ENCODE measurements around the gene LHFPL6. TPM values are rescaled to one million over a fixed set of nuclear protein-coding genes. Genes with fewer than 3 reads are reported as not detected.

The LHFPL6 gene
- total RNA-seq, 4 donors from 2014 or later: 1.8 to 14.2 (median 9.0) TPM

- Histone ChIP-seq H3K9me3 (no peaks in the 10 kb centered on the region), H3K27ac (no peak overlapping the region), H3K27me3 (no peaks in the 10 kb centered on the region), H3K4me3 (no peak overlapping the region), H3K4me1 (no peaks in the 10 kb centered on the region), H3K36me3 (no peaks in the 10 kb centered on the region)
- TF ChIP-seq CTCF (IDR thresholded peaks at IDR 0.05): no peak
- TF ChIP-seq POLR2A (IDR thresholded peaks at IDR 0.05): no peak
- DNase-seq: no peak
Observed at GRCh38 chr13:39566216-39566869, 36.6 kb downstream of the LHFPL6 start.

- TF ChIP-seq POLR2A (IDR thresholded peaks at IDR 0.05) (no peak), CTCF (IDR thresholded peaks at IDR 0.05) (no peak)
- Histone ChIP-seq H3K36me3 (no peaks in the 10 kb centered on the region), H3K9me3 (no peaks in the 10 kb centered on the region), H3K4me1 (no peaks in the 10 kb centered on the region), H3K27ac (no peak overlapping the region), H3K4me3 (no peak overlapping the region), H3K27me3 (no peaks in the 10 kb centered on the region)
- DNase-seq: no peak
Observed at GRCh38 chr13:39565036-39565949, 37.7 kb downstream of the LHFPL6 start.

GRCh38 chr13:39563470-39563735 is 39.6 kb downstream of the LHFPL6 start:
- no peaks in the 10 kb centered on the region for H3K27me3 ChIP-seq
- no peak for DNase-seq
- H3K4me3 ChIP-seq: no peak overlapping the region
- H3K27ac ChIP-seq: no peak overlapping the region
- H3K36me3 ChIP-seq: no peaks in the 10 kb centered on the region
- H3K4me1 ChIP-seq: no peaks in the 10 kb centered on the region
- no peaks in the 10 kb centered on the region for H3K9me3 ChIP-seq
- TF ChIP-seq POLR2A (IDR thresholded peaks at IDR 0.05) (no peak), CTCF (IDR thresholded peaks at IDR 0.05) (no peak)

GRCh38 chr13:39561971-39562370 is 41.0 kb downstream of the LHFPL6 start:
- TF ChIP-seq CTCF (IDR thresholded peaks at IDR 0.05) (no peak), POLR2A (IDR thresholded peaks at IDR 0.05) (no peak)
- Histone ChIP-seq H3K27me3 (no peaks in the 10 kb centered on the region), H3K4me1 (no peaks in the 10 kb centered on the region), H3K4me3 (no peak overlapping the region), H3K36me3 (no peaks in the 10 kb centered on the region), H3K9me3 (no peaks in the 10 kb centered on the region), H3K27ac (no peak overlapping the region)
- no peak for DNase-seq

GRCh38 chr13:39559847-39560246 is 43.1 kb downstream of the LHFPL6 start:
- Histone ChIP-seq H3K4me3 (no peak overlapping the region), H3K27ac (no peak overlapping the region), H3K4me1 (no peaks in the 10 kb centered on the region), H3K9me3 (no peaks in the 10 kb centered on the region), H3K36me3 (no peaks in the 10 kb centered on the region), H3K27me3 (no peaks in the 10 kb centered on the region)
- TF ChIP-seq POLR2A (IDR thresholded peaks at IDR 0.05) (no peak), CTCF (IDR thresholded peaks at IDR 0.05) (no peak)
- DNase-seq: no peak

Measured in Peyer's patch (tissue), 4 donors.